SK-N-SH treated with all-trans-retinoic acid at 6 μM for 48 hours (cell line): ENCODE data around the gene TRPM2.

Source experiments
- ATAC-seq: fragments of 200-7000 bp; cut with Tn5 transposase; 3 replicates; pipeline ENCODE4 v1.9.1; 2020; ENCODE audit warnings: mild to moderate bottlenecking, moderate library complexity
- ARNTL ChIP-seq: fragments of 450-650 bp; formaldehyde crosslinking; IDR thresholded peaks from 2 replicates; pipeline ENCODE4 v1.5.0; 2020; ENCODE audit warnings: low read depth, mild to moderate bottlenecking, moderate library complexity, borderline replicate concordance
- BACH2 ChIP-seq: fragments of 250-450 bp; sonication (Bioruptor Pico); IDR thresholded peaks from 2 replicates; pipeline ENCODE4 v1.9.0; 2021; ENCODE audit warnings: mild to moderate bottlenecking, borderline replicate concordance
- ESRRG ChIP-seq: fragments of 250-450 bp; sonication (Bioruptor Pico); IDR thresholded peaks from 2 replicates; pipeline ENCODE4 v1.6.1; 2021; ENCODE audit warnings: mild to moderate bottlenecking
- GLIS3 ChIP-seq: fragments of 250-450 bp; sonication (Bioruptor Pico); IDR thresholded peaks from 2 replicates; pipeline ENCODE4 v1.5.0; 2020; ENCODE audit warnings: mild to moderate bottlenecking, moderate library complexity
- ISL1 ChIP-seq: fragments of 250-450 bp; sonication (Bioruptor Pico); IDR thresholded peaks from 2 replicates; pipeline ENCODE4 v2.1.2; 2022; ENCODE audit warnings: mild to moderate bottlenecking, moderate library complexity
- PPARA ChIP-seq: fragments of 250-450 bp; sonication (Bioruptor Pico); IDR thresholded peaks from 2 replicates; pipeline ENCODE4 v1.5.0; 2020; ENCODE audit warnings: mild to moderate bottlenecking, borderline replicate concordance
- RARB ChIP-seq: fragments of 250-450 bp; sonication (Bioruptor Pico); IDR thresholded peaks from 2 replicates; pipeline ENCODE4 v1.8.0; 2021; ENCODE audit warnings: mild to moderate bottlenecking, moderate library complexity
- SNAI2 ChIP-seq: fragments of 250-450 bp; sonication (Bioruptor Pico); IDR thresholded peaks from 2 replicates; pipeline ENCODE4 v1.5.0; 2020; ENCODE audit warnings: mild to moderate bottlenecking, moderate library complexity
- TCF4 ChIP-seq: fragments of 250-450 bp; sonication (Bioruptor Pico); IDR thresholded peaks from 2 replicates; pipeline ENCODE4 v1.8.0; 2021; ENCODE audit warnings: mild to moderate bottlenecking, moderate library complexity, borderline replicate concordance
- TOX ChIP-seq: fragments of 250-450 bp; sonication (Bioruptor Pico); IDR thresholded peaks from 2 replicates; pipeline ENCODE4 v1.8.0; 2021; ENCODE audit warnings: mild to moderate bottlenecking, moderate library complexity, borderline replicate concordance
- ZC3H10 ChIP-seq: fragments of 250-450 bp; sonication (Bioruptor Pico); IDR thresholded peaks from 2 replicates; pipeline ENCODE4 v1.5.1; 2021; ENCODE audit warnings: mild to moderate bottlenecking, moderate library complexity
- ZFP30 ChIP-seq: fragments of 450-650 bp; formaldehyde crosslinking; IDR thresholded peaks from 2 replicates; pipeline ENCODE4 v1.5.0; 2022; ENCODE audit warnings: mild to moderate bottlenecking, moderate library complexity
- ZNF565 ChIP-seq: fragments of 450-650 bp; formaldehyde crosslinking; conservative IDR thresholded peaks from 2 replicates; pipeline ENCODE4 v1.5.0; 2020; ENCODE audit warnings: low read depth, mild to moderate bottlenecking, moderate library complexity
- ZNF70 ChIP-seq: fragments of 450-650 bp; formaldehyde crosslinking; IDR thresholded peaks from 2 replicates; pipeline ENCODE4 v1.5.0; 2020; ENCODE audit warnings: mild to moderate bottlenecking, moderate library complexity
- TF ChIP-seq, protein P1 (sequence below): fragments of 250-450 bp; sonication (Bioruptor Pico); IDR thresholded peaks from 2 replicates; pipeline ENCODE4 v1.5.0; 2020; ENCODE audit warnings: mild to moderate bottlenecking, moderate library complexity
- TF ChIP-seq, protein P2 (sequence below): fragments of 250-450 bp; sonication (Bioruptor Pico); IDR thresholded peaks from 2 replicates; pipeline ENCODE4 v1.8.0; 2021; ENCODE audit warnings: low read depth, mild to moderate bottlenecking, moderate library complexity, borderline replicate concordance
- TF ChIP-seq, protein P3 (sequence below): fragments of 250-450 bp; sonication (Bioruptor Pico); IDR thresholded peaks from 2 replicates; pipeline ENCODE4 v1.8.0; 2020; ENCODE audit warnings: mild to moderate bottlenecking, moderate library complexity, borderline replicate concordance
- TF ChIP-seq, protein P4 (sequence below): fragments of 250-450 bp; sonication (Bioruptor Pico); IDR thresholded peaks from 2 replicates; pipeline ENCODE4 v1.5.1; 2020; ENCODE audit warnings: low read depth, mild to moderate bottlenecking, moderate library complexity

The TRPM2 gene

DNA sequence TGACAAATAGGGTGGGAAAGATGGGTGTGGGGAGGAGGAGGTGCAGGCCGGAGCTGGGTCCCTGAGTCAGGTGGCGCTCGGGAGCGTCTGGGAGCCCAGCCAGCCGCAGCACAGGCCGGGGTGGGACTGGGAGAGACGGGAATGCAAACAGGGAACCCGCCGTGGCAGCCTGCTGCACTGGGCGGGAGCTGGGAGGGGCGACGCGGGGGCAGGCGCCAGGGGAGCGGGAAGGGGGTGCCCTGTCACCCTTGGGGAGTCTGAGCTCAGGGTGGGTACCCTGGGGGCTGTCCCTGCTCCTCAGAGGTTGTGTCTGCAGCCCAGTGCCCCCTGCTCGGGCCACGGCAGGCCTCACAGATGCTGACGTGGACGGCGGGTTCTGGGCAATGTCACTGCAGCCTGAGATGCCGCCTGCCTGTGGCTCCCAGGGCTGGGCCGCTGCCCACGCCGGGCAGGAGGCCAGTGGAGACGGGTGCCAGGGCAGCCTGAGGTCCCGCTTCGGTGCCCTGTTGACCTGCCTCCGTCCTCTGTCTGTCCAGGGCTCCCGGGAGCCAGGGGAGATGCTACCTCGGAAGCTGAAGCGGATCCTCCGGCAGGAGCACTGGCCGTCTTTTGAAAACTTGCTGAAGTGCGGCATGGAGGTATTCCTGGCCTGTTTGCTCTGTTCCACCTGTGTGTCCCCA, 85.2 kb downstream of the TRPM2 start:
- TF ChIP-seq, protein P1, sequence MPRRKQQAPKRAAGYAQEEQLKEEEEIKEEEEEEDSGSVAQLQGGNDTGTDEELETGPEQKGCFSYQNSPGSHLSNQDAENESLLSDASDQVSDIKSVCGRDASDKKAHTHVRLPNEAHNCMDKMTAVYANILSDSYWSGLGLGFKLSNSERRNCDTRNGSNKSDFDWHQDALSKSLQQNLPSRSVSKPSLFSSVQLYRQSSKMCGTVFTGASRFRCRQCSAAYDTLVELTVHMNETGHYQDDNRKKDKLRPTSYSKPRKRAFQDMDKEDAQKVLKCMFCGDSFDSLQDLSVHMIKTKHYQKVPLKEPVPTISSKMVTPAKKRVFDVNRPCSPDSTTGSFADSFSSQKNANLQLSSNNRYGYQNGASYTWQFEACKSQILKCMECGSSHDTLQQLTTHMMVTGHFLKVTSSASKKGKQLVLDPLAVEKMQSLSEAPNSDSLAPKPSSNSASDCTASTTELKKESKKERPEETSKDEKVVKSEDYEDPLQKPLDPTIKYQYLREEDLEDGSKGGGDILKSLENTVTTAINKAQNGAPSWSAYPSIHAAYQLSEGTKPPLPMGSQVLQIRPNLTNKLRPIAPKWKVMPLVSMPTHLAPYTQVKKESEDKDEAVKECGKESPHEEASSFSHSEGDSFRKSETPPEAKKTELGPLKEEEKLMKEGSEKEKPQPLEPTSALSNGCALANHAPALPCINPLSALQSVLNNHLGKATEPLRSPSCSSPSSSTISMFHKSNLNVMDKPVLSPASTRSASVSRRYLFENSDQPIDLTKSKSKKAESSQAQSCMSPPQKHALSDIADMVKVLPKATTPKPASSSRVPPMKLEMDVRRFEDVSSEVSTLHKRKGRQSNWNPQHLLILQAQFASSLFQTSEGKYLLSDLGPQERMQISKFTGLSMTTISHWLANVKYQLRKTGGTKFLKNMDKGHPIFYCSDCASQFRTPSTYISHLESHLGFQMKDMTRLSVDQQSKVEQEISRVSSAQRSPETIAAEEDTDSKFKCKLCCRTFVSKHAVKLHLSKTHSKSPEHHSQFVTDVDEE: peak; percentile 36; the same call in 1 of the 2 replicates
- TF ChIP-seq ARNTL (CRISPR knock-in tag): no peak
- no peak for TF ChIP-seq BACH2
- peak; percentile 45; the same call in 1 of the 2 replicates for TF ChIP-seq TCF4 (CRISPR knock-in tag)
- no peak for TF ChIP-seq ZNF565 (CRISPR knock-in tag)
- ATAC-seq: peak; percentile 77

DNA sequence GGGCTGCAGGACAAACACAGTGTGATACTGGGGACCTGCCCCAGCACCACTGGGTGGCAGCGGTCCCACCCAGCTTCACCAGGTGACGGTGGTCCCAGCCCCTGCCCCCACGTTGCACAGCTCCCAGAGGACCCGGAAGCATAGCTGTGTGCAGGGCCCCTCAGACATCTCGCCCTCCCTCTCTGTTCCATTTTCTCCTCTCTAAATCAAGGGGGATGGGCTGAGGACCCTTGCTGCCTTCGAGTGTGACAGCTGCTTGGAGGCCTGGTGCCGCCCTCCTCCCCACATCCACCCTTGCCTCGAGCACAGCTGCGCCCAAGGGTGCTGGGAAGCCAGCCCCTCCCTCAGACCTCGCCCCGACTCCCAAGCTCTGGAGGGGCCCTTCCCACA, 85.8 kb downstream of the TRPM2 start:
- TF ChIP-seq ZC3H10 (CRISPR knock-in tag): no peak
- TF ChIP-seq RARB (CRISPR knock-in tag): no peak
- TF ChIP-seq ARNTL (CRISPR knock-in tag): no peak
- no peak for TF ChIP-seq TCF4 (CRISPR knock-in tag)
- TF ChIP-seq, protein P2, sequence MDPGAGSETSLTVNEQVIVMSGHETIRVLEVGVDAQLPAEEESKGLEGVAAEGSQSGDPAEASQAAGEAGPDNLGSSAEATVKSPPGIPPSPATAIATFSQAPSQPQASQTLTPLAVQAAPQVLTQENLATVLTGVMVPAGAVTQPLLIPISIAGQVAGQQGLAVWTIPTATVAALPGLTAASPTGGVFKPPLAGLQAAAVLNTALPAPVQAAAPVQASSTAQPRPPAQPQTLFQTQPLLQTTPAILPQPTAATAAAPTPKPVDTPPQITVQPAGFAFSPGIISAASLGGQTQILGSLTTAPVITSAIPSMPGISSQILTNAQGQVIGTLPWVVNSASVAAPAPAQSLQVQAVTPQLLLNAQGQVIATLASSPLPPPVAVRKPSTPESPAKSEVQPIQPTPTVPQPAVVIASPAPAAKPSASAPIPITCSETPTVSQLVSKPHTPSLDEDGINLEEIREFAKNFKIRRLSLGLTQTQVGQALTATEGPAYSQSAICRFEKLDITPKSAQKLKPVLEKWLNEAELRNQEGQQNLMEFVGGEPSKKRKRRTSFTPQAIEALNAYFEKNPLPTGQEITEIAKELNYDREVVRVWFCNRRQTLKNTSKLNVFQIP: no peak
- no peak for TF ChIP-seq GLIS3 (CRISPR knock-in tag)
- TF ChIP-seq, protein P3, sequence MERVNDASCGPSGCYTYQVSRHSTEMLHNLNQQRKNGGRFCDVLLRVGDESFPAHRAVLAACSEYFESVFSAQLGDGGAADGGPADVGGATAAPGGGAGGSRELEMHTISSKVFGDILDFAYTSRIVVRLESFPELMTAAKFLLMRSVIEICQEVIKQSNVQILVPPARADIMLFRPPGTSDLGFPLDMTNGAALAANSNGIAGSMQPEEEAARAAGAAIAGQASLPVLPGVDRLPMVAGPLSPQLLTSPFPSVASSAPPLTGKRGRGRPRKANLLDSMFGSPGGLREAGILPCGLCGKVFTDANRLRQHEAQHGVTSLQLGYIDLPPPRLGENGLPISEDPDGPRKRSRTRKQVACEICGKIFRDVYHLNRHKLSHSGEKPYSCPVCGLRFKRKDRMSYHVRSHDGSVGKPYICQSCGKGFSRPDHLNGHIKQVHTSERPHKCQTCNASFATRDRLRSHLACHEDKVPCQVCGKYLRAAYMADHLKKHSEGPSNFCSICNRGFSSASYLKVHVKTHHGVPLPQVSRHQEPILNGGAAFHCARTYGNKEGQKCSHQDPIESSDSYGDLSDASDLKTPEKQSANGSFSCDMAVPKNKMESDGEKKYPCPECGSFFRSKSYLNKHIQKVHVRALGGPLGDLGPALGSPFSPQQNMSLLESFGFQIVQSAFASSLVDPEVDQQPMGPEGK: no peak
- ATAC-seq: no peak; the same call in 2 of the 3 replicates

DNA sequence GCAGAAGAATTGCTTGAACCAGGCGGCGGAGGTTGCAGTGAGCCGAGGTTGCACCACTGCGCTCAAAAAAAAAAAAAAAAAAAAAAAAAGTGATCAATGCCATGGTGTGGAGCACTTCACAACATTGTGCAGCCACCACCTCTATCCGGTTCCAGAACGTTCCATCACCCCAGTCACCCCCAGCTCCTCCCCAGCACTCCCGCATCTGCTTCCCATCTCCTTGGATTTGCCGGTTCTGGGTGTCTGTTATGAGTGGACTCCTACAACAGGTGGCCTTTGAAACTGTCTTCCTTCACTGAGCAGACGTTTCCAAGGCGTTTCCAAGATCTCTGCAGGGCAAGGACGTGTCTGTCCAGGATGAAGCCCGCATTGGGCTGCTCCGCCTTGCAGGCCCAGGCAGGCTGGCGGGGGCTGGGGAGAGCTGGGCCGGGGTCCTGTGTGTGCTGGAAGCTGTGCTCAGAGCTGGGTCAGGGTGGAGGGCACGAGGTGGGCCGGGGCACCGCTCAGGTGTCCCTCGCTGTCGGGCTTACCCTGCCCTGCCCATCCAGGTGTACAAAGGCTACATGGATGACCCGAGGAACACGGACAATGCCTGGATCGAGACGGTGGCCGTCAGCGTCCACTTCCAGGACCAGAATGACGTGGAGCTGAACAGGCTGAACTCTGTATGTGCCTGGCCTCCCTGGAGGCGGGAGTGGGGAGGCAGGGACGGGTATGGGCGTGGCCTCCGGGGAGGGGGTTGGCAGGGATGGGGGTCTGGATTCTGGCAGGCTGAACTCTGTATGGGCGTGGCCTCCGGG, 87.0 kb downstream of the TRPM2 start:
- TF ChIP-seq ZNF70 (CRISPR knock-in tag) (no peak), ISL1 (CRISPR knock-in tag) (no peak), TOX (no peak), RARB (CRISPR knock-in tag) (no peak), ZFP30 (CRISPR knock-in tag) (no peak), ZNF565 (CRISPR knock-in tag) (no peak), ESRRG (CRISPR knock-in tag) (no peak), SNAI2 (CRISPR knock-in tag) (no peak), PPARA (CRISPR knock-in tag) (no peak)
- TF ChIP-seq, protein P2: no peak
- TF ChIP-seq, protein P3: no peak
- TF ChIP-seq, protein P4, sequence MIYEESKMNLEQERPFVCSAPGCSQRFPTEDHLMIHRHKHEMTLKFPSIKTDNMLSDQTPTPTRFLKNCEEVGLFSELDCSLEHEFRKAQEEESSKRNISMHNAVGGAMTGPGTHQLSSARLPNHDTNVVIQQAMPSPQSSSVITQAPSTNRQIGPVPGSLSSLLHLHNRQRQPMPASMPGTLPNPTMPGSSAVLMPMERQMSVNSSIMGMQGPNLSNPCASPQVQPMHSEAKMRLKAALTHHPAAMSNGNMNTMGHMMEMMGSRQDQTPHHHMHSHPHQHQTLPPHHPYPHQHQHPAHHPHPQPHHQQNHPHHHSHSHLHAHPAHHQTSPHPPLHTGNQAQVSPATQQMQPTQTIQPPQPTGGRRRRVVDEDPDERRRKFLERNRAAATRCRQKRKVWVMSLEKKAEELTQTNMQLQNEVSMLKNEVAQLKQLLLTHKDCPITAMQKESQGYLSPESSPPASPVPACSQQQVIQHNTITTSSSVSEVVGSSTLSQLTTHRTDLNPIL: no peak
- no peak for ATAC-seq
